ENCODE measurements around the gene BAX.
A peak's percentile ranks its signal among the peaks of the same experiment; 100 is the strongest.
"Not testable (repeated sequence)": the region's sequence is repeated elsewhere in the genome, so short reads cannot be mapped to it uniquely, and the experiment has no call there.

BAX gene

GRCh38 chr19:48919271-48919670 lies 35.4 kb upstream of the BAX start:
- H3K9ac ChIP-seq (ENCODE audit: low read depth, low read length); H3K4me3 ChIP-seq (ENCODE audit: low read depth, low read length); H3K9me3 ChIP-seq (ENCODE audit: control insufficient read depth, insufficient read depth, low read length); H3K27me3 ChIP-seq (ENCODE audit: control insufficient read depth, insufficient read depth, low read length); H3K27ac ChIP-seq (ENCODE audit: low read depth, low read length); H3K4me1 ChIP-seq (ENCODE audit: control insufficient read depth, insufficient read depth, low read length): not testable (repeated sequence)
- peaks cover 60% of the 10 kb centered on the region for H3K36me3 ChIP-seq (ENCODE audit: control insufficient read depth, insufficient read depth, low read length)

- Histone ChIP-seq H3K27ac (ENCODE audit: low read depth, low read length) (no peak overlapping the region), H3K27me3 (ENCODE audit: control insufficient read depth, insufficient read depth, low read length) (no peaks in the 10 kb centered on the region), H3K36me3 (ENCODE audit: control insufficient read depth, insufficient read depth, low read length) (peaks cover 50% of the 10 kb centered on the region), H3K9me3 (ENCODE audit: control insufficient read depth, insufficient read depth, low read length) (no peaks in the 10 kb centered on the region), H3K4me1 (ENCODE audit: control insufficient read depth, insufficient read depth, low read length) (no peaks in the 10 kb centered on the region), H3K4me3 (ENCODE audit: low read depth, low read length) (no peak overlapping the region), H3K9ac (ENCODE audit: low read depth, low read length) (no peak overlapping the region)
Observed at GRCh38 chr19:48920949-48921348, 33.7 kb upstream of the BAX start.

GRCh38 chr19:48921721-48922500 lies 32.8 kb upstream of the BAX start:
- H3K36me3 ChIP-seq (ENCODE audit: control insufficient read depth, insufficient read depth, low read length): peaks cover 44% of the 10 kb centered on the region
- no peaks in the 10 kb centered on the region for H3K9me3 ChIP-seq (ENCODE audit: control insufficient read depth, insufficient read depth, low read length)
- H3K4me3 ChIP-seq (ENCODE audit: low read depth, low read length): no peak overlapping the region
- no peaks in the 10 kb centered on the region for H3K4me1 ChIP-seq (ENCODE audit: control insufficient read depth, insufficient read depth, low read length)
- no peak overlapping the region for H3K27ac ChIP-seq (ENCODE audit: low read depth, low read length)
- H3K27me3 ChIP-seq (ENCODE audit: control insufficient read depth, insufficient read depth, low read length): no peaks in the 10 kb centered on the region
- no peak overlapping the region for H3K9ac ChIP-seq (ENCODE audit: low read depth, low read length)

- Histone ChIP-seq H3K4me1 (ENCODE audit: control insufficient read depth, insufficient read depth, low read length) (no peaks in the 10 kb centered on the region), H3K27ac (ENCODE audit: low read depth, low read length) (no peak overlapping the region), H3K27me3 (ENCODE audit: control insufficient read depth, insufficient read depth, low read length) (no peaks in the 10 kb centered on the region), H3K4me3 (ENCODE audit: low read depth, low read length) (no peak overlapping the region), H3K9me3 (ENCODE audit: control insufficient read depth, insufficient read depth, low read length) (no peaks in the 10 kb centered on the region), H3K9ac (ENCODE audit: low read depth, low read length) (no peak overlapping the region), H3K36me3 (ENCODE audit: control insufficient read depth, insufficient read depth, low read length) (peaks cover 42% of the 10 kb centered on the region)
Observed at GRCh38 chr19:48922548-48923490, 31.9 kb upstream of the BAX start.

GRCh38 chr19:48925240-48925843 lies 29.3 kb upstream of the BAX start:
- Histone ChIP-seq H3K27ac (ENCODE audit: low read depth, low read length) (no peak overlapping the region), H3K4me1 (ENCODE audit: control insufficient read depth, insufficient read depth, low read length) (no peaks in the 10 kb centered on the region), H3K36me3 (ENCODE audit: control insufficient read depth, insufficient read depth, low read length) (peaks cover 22% of the 10 kb centered on the region), H3K4me3 (ENCODE audit: low read depth, low read length) (no peak overlapping the region), H3K27me3 (ENCODE audit: control insufficient read depth, insufficient read depth, low read length) (no peaks in the 10 kb centered on the region), H3K9ac (ENCODE audit: low read depth, low read length) (no peak overlapping the region), H3K9me3 (ENCODE audit: control insufficient read depth, insufficient read depth, low read length) (no peaks in the 10 kb centered on the region)

GRCh38 chr19:48925890-48926289 lies 28.8 kb upstream of the BAX start:
- H3K36me3 ChIP-seq (ENCODE audit: control insufficient read depth, insufficient read depth, low read length): peaks cover 22% of the 10 kb centered on the region
- H3K27ac ChIP-seq (ENCODE audit: low read depth, low read length); H3K9me3 ChIP-seq (ENCODE audit: control insufficient read depth, insufficient read depth, low read length); H3K9ac ChIP-seq (ENCODE audit: low read depth, low read length); H3K27me3 ChIP-seq (ENCODE audit: control insufficient read depth, insufficient read depth, low read length); H3K4me3 ChIP-seq (ENCODE audit: low read depth, low read length); H3K4me1 ChIP-seq (ENCODE audit: control insufficient read depth, insufficient read depth, low read length): not testable (repeated sequence)

- H3K9me3 ChIP-seq (ENCODE audit: control insufficient read depth, insufficient read depth, low read length): no peaks in the 10 kb centered on the region
- H3K36me3 ChIP-seq (ENCODE audit: control insufficient read depth, insufficient read depth, low read length): peaks cover 13% of the 10 kb centered on the region
- H3K27ac ChIP-seq (ENCODE audit: low read depth, low read length): no peak overlapping the region
- no peaks in the 10 kb centered on the region for H3K4me1 ChIP-seq (ENCODE audit: control insufficient read depth, insufficient read depth, low read length)
- H3K9ac ChIP-seq (ENCODE audit: low read depth, low read length): no peak overlapping the region
- H3K4me3 ChIP-seq (ENCODE audit: low read depth, low read length): no peak overlapping the region
- no peaks in the 10 kb centered on the region for H3K27me3 ChIP-seq (ENCODE audit: control insufficient read depth, insufficient read depth, low read length)
Observed at GRCh38 chr19:48926909-48927308, 27.8 kb upstream of the BAX start.

GRCh38 chr19:48927692-48928091 lies 27.0 kb upstream of the BAX start:
- H3K9ac ChIP-seq (ENCODE audit: low read depth, low read length); H3K4me1 ChIP-seq (ENCODE audit: control insufficient read depth, insufficient read depth, low read length); H3K36me3 ChIP-seq (ENCODE audit: control insufficient read depth, insufficient read depth, low read length); H3K9me3 ChIP-seq (ENCODE audit: control insufficient read depth, insufficient read depth, low read length); H3K27ac ChIP-seq (ENCODE audit: low read depth, low read length); H3K4me3 ChIP-seq (ENCODE audit: low read depth, low read length); H3K27me3 ChIP-seq (ENCODE audit: control insufficient read depth, insufficient read depth, low read length): not testable (repeated sequence)

GRCh38 chr19:48928164-48929025 lies 26.3 kb upstream of the BAX start:
- H3K27me3 ChIP-seq (ENCODE audit: control insufficient read depth, insufficient read depth, low read length): peaks cover 11% of the 10 kb centered on the region
- no peaks in the 10 kb centered on the region for H3K9me3 ChIP-seq (ENCODE audit: control insufficient read depth, insufficient read depth, low read length)
- H3K9ac ChIP-seq (ENCODE audit: low read depth, low read length): no peak overlapping the region
- no peak overlapping the region for H3K4me3 ChIP-seq (ENCODE audit: low read depth, low read length)
- no peak overlapping the region for H3K27ac ChIP-seq (ENCODE audit: low read depth, low read length)
- H3K4me1 ChIP-seq (ENCODE audit: control insufficient read depth, insufficient read depth, low read length): 0 out of 2 replicates have a peak, but pooled peaks cover 6% of the 10 kb centered on the region
- no peaks in the 10 kb centered on the region for H3K36me3 ChIP-seq (ENCODE audit: control insufficient read depth, insufficient read depth, low read length)

GRCh38 chr19:48933382-48933932 lies 21.2 kb upstream of the BAX start, which contains the start of gene DHDH:
TSS of gene DHDH (plus strand) at chr19:48933699. CDS start at chr19:48933722, 23 bp downstream.
- H3K36me3 ChIP-seq (ENCODE audit: control insufficient read depth, insufficient read depth, low read length): no peaks in the 10 kb centered on the region
- H3K27me3 ChIP-seq (ENCODE audit: control insufficient read depth, insufficient read depth, low read length): peaks cover 23% of the 10 kb centered on the region
- no peak within 1 kb of the TSS for H3K9ac ChIP-seq (ENCODE audit: low read depth, low read length)
- peak within 1 kb of the TSS; percentile 57 for H3K4me3 ChIP-seq (ENCODE audit: low read depth, low read length)
- no peaks in the 10 kb centered on the region for H3K9me3 ChIP-seq (ENCODE audit: control insufficient read depth, insufficient read depth, low read length)
- 0 out of 2 replicates have a peak, but pooled peaks cover 12% of the 10 kb centered on the region for H3K4me1 ChIP-seq (ENCODE audit: control insufficient read depth, insufficient read depth, low read length)
- peak within 1 kb of the TSS; percentile 32 for H3K27ac ChIP-seq (ENCODE audit: low read depth, low read length)
